LNCaP clone FGC (cell line): Measurements from ENCODE around the gene ARPC1B.
A peak's percentile ranks its signal among the peaks of the same experiment; 100 is the strongest.
"Not testable (repeated sequence)": the region's sequence is repeated elsewhere in the genome, so short reads cannot be mapped to it uniquely, and the experiment has no call there.

Source experiments
- DNase-seq: peaks from one replicate; pipeline ENCODE4 v3.0.0-alpha.2; 2011; ENCODE audit warnings: low read depth
- H3K4me3 ChIP-seq: 2 replicates; pipeline ENCODE4 v1.5.1; 2011; ENCODE audit warnings: mild to moderate bottlenecking, low read depth, low read length, control low read depth
- CTCF ChIP-seq: IDR thresholded peaks from 2 replicates; pipeline ENCODE4 v1.5.1; 2012; ENCODE audit warnings: mild to moderate bottlenecking; ENCODE audit not compliant: control insufficient read depth, insufficient read depth; ENCODE audit errors: extremely low read depth

ARPC1B gene

GRCh38 chr7:99407872-99408378, 33.4 kb downstream of the ARPC1B start:
- peak overlapping the region; percentile 93 for H3K4me3 ChIP-seq
- no peak for TF ChIP-seq CTCF
- peak; percentile 56 for DNase-seq

GRCh38 chr7:99408379-99409191, 34.1 kb downstream of the ARPC1B start, which contains the start of the genes BUD31 and PDAP1:
Gene BUD31, plus strand, starts transcription at chr7:99408969. Its CDS starts 2,124 bp downstream, at chr7:99411093.
Gene PDAP1, minus strand, starts transcription at chr7:99408597. Its CDS starts 49 bp downstream, at chr7:99408548.
- peak within 1 kb of the TSS; percentile 93 for H3K4me3 ChIP-seq
- no peak for TF ChIP-seq CTCF
- DNase-seq, result peak; percentile 79

GRCh38 chr7:99409192-99409572, 34.7 kb downstream of the ARPC1B start:
- no peak for DNase-seq
- TF ChIP-seq CTCF, result no peak
- peak overlapping the region; percentile 93 for H3K4me3 ChIP-seq

- TF ChIP-seq CTCF, result no peak
- DNase-seq, result no peak
- peak overlapping the region; percentile 93 for H3K4me3 ChIP-seq
Observed at GRCh38 chr7:99409806-99410205, 35.3 kb downstream of the ARPC1B start.

- DNase-seq, result no peak
- no peak for TF ChIP-seq CTCF
- no peak overlapping the region for H3K4me3 ChIP-seq
Observed at GRCh38 chr7:99410635-99411034, 36.1 kb downstream of the ARPC1B start.

- TF ChIP-seq CTCF, result peak; percentile 65
- DNase-seq, H3K4me3 ChIP-seq: not testable (repeated sequence)
Observed at GRCh38 chr7:99415513-99416127, 41.1 kb downstream of the ARPC1B start.
